ENCODE data around the gene STAT5B.

- TF ChIP-seq CTCF (IDR thresholded peaks at IDR 0.05 in 8 of 11, conservative IDR thresholded peaks at IDR 0.05 in 3 of 11) = no peak
- no peak for TF ChIP-seq POLR2AphosphoS5 (IDR thresholded peaks at IDR 0.05)
- no peak for TF ChIP-seq POLR2A (IDR thresholded peaks at IDR 0.05)
Measured at GRCh38 chr17:42203354-42203753, 72.8 kb downstream of the STAT5B start.
